ENCODE measurements around the gene NRXN2.
"Not testable (repeated sequence)": the region's sequence is repeated elsewhere in the genome, so short reads cannot be mapped to it uniquely, and the experiment has no call there.

NRXN2 gene

GRCh38 chr11:64603411-64604110 is 119.4 kb downstream of the NRXN2 start:
- no peak for DNase-seq

- no peak for DNase-seq
Observed at GRCh38 chr11:64602466-64603070, 120.4 kb downstream of the NRXN2 start.

GRCh38 chr11:64601605-64602465 is 121.2 kb downstream of the NRXN2 start:
- no peak for DNase-seq

- no peak for DNase-seq
Observed at GRCh38 chr11:64600281-64600992, 122.6 kb downstream of the NRXN2 start.

DNA sequence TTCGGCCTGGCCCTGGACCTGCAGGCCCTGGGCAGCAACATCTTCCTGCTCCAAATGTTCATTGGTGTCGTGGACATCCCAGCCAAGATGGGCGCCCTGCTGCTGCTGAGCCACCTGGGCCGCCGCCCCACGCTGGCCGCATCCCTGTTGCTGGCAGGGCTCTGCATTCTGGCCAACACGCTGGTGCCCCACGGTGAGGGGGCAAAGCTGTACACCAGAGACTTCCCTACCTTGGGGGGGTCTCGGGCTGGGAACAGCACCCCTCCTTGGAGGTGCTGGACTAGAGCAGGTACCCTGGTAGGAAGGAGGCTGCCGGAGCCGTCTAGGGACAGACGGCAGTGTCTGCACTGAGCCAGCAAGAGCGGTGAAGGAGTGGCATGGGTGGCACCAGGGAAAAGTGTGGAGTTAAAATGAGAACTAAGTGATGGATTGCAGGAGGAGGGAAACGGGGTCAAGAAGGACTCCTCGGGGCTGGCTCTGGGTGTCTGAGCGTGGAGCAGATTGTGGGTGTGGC is 123.2 kb downstream of the NRXN2 start:
- no peak for DNase-seq

DNA sequence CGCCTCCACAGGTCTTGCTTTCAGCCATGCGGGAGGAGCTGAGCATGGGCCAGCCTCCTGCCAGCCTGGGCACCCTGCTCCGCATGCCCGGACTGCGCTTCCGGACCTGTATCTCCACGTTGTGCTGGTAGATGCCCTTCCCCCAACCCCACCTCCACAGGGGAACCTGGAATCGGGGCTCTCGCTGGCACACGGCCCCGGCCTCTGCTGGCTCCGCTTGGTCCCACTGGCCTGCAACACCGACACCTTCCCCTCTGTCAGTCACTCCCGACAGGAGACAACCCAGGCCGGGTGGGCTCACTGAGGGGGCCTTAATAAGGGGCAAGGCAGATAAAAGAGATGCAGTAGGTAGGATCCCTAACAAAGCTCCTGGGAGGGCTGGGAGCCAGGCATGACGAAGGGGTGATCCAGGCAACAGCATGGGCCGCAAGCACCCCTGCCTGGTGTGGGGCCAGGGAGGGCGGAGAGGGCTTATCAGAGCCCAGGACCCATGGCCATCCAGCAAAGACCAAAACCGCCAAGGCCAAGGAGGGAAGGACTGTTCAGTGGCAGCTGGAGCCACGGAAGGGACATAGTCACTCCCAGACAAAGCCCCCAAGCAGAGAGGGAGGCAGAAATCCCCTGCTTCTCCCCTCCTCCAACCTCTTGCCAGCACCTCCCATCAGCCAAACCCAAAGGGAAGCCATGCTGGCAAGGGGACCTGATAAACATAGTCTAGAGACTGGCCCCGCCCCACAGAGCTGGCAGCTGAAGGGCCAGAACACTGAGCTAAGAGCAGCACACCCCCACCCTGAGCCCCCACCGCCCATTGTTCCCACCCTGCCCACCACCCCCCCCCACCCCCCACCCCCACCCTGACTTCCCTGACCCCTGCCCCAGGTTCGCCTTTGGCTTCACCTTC is 124.0 kb downstream of the NRXN2 start:
- DNase-seq: no peak

- no peak for DNase-seq
Observed at GRCh38 chr11:64598106-64598796, 124.7 kb downstream of the NRXN2 start.

DNA sequence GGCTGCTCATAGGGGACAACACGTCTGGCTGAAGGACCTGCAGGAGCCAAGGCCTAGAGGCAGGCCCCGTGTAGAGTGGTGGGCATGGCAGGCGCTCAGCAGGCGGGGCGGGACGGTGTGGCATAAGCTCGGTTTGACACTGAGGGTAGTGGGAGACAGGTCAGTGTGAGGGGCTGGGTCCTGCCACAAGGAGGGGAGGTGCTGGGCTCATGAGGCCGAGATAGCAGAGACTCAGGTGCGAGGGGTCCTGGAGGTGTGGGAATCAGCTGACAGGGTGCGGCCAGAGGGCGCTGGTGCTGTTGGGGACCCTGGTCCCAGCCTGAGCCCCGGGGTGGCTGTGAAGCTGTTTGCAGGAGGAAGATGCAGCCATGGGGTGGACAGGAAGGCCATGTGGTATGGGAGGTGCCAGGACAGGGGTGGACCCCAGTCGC is 125.3 kb downstream of the NRXN2 start:
- no peak for DNase-seq

DNA sequence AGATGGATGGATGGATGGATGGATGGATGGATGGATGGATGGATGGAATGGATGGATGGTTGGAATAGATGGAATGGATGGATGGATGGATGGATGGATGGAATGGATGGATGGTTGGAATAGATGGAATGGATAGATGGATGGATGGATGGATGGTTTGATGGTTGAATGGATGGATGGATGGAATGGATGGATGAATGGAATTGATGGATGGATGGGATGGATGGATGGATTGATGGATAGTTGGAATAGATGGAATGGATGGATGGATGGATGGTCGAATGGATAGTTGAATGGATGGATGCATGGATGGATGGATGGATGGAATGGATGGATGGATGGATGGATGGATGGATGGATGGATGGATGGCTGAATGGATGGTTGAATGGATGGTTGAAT is 127.1 kb downstream of the NRXN2 start:
- not testable (repeated sequence) for DNase-seq

GRCh38 chr11:64594159-64594939 is 128.6 kb downstream of the NRXN2 start:
- no peak for DNase-seq

GRCh38 chr11:64593156-64594105 is 129.6 kb downstream of the NRXN2 start:
- DNase-seq: no peak

DNA sequence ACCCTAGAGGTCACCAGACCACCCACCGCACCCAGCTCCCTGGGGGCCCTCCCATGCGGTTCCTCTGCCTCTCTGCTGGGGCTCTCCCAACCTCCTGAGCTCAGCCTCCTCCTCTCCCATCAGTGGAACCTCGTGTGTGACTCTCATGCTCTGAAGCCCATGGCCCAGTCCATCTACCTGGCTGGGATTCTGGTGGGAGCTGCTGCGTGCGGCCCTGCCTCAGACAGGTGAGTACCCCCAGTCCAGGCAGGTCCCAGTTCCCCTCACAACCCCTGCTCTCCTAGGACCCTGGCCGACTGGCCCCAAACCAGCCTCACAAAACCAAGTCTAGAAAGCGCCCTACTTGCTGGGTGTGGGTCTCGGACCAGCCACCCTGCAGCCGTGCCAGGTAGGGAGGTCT is 130.3 kb downstream of the NRXN2 start:
- no peak for DNase-seq

DNA sequence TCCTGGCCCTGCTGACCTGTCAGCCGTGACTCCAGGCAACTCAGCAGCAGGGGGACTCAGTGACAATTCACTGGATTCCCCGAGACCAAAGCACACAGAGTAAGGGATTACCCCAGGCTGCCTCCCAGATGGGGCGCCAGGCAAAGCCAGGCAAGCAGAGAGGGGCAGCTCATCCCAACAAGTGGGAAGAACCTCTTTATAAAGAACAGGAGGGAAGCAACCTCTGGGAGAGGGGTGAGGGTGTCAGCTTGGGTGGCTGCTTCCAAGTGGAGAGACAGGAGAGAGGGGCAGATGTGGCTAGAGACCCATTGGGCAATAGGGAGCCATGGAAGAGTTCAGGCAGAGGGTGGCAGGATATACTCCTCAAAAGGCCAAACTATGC is 130.8 kb downstream of the NRXN2 start:
- DNase-seq: no peak

DNA sequence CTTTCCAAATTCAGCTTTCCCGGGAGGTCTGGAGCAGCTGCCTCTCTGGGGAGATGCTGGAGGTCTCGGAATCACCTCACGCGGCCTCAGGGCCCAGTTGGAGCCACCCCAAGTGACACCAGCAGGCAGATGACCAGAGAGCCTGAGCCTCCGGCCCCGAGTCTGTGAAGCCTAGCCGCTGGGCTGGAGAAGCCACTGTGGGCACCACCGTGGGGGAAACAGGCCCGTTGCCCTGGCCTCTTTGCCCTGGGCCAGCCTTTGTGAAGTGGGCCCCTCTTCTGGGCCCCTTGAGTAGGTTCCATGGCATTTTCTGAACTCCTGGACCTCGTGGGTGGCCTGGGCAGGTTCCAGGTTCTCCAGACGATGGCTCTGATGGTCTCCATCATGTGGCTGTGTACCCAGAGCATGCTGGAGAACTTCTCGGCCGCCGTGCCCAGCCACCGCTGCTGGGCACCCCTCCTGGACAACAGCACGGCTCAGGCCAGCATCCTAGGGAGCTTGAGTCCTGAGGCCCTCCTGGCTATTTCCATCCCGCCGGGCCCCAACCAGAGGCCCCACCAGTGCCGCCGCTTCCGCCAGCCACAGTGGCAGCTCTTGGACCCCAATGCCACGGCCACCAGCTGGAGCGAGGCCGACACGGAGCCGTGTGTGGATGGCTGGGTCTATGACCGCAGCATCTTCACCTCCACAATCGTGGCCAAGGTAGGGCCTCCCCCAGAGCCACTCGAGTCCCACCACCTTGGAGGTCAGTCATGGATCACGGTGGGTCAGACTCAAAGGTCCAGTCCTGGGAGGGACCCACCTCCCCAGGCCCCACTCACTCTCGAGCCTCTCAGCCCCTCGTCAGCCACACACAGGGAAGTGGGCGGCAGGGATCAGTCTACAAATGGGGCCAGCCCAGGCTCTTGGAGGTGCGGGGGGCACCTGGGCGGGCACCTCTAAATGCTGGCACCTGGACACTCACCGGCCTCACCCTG is 131.5 kb downstream of the NRXN2 start:
- DNase-seq: no peak

DNA sequence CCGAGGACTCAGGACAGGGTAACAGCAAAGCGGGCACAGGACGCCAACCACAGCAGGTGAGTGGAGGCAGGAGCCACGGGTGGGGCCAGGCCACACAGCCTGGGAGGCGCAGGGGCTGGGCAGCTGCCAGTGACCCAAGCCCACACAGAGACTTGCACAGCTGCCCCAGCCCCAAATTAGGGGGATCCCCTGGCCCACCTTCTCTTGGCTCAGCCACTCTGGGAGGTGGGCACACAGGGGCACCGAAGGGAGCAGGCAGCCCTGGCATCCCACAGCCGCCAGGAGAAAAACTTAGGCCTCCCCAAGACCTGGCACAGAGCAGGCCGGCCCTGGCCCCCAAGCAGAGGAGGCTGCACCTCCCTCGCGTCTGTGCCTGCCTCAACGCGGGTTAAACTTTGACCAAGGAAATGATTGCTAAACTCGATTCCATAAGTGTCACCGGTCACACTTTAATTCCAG is 132.2 kb downstream of the NRXN2 start, which contains the start of gene SLC22A12:
SLC22A12 (plus strand) TSS at position 458 of the 459 bp plus-strand sequence. CDS start 337 bp downstream, outside the sequence.
- DNase-seq: no peak

- DNase-seq: no peak
Observed at GRCh38 chr11:64588701-64589100, 134.3 kb downstream of the NRXN2 start.

GRCh38 chr11:64586366-64586765 is 136.6 kb downstream of the NRXN2 start:
- DNase-seq: no peak

All from fibroblast of skin of scalp (primary cell).